Measurements from ENCODE around the gene ST6GALNAC3.

ST6GALNAC3 gene

DNA sequence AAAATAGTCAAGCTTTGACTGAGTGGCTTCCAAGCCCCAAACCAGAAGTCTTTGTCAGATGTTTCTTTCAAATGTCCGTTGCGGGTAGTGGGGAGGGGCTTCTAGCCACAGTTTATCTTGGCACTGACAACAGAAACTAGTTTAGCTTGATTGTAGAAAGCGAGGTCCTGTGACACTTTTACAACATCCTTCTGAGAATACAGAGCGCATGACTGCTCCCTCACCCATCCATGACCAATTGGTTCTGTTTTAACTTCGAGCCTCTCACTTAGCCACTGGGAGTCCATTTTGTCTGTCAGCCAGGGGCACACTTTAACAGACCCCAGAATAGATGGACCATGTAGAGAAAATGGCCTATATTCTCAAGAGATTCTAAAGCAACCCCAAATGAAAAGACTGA, 593.5 kb downstream of the ST6GALNAC3 start:
- no peak for DNase-seq

DNA sequence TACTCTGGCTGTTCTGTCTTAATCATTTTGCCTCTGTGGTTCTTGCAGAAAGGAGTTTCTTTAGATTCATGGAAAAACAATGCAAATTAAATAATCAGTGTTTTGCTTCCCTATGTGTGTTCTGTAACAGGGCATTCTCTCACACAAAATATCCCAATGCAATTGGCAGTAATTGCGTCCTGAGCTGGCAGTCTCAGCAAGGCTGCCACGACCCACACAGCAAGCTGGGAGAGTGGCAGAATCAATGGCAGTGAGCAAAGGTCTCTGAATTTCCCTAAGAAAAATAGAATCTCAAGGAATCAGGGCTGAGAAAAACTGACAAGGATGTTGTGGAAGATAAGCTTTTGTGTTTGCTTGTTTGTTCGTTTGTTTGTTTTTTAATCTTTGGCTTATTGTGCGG, 594.6 kb downstream of the ST6GALNAC3 start:
- no peak for DNase-seq

DNA sequence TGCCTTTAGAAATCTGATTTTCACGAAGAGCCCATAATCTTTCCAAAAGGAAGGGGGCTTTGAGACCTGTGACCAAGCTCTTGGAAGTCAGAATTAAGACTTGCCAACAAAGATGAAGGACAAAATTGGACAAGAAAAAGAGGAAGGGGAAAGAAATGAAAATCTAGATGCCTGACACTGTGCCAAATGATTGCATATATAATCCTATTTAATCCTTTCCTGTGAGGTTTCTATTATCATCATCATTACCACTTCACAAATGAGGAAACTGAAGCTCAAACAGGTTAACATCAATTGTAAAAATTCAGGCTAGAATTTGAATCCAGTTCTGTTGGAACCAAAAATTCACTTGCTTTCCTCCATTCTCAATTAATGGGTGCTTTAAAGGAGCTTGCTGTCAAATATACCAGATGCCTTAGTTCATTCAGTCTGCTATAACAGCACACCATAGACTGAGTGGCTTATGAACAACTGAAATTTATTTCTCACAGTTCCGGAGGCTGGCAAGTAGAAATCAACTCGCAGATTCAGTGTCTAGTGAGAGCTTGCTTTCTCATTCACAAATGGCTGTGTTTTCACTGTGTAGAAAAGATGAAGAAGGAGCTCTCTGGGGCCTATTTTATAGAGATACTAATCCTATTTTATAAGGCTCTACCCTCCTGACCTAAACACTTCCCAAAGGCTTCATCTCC, 595.2 kb downstream of the ST6GALNAC3 start:
- no peak for DNase-seq

DNA sequence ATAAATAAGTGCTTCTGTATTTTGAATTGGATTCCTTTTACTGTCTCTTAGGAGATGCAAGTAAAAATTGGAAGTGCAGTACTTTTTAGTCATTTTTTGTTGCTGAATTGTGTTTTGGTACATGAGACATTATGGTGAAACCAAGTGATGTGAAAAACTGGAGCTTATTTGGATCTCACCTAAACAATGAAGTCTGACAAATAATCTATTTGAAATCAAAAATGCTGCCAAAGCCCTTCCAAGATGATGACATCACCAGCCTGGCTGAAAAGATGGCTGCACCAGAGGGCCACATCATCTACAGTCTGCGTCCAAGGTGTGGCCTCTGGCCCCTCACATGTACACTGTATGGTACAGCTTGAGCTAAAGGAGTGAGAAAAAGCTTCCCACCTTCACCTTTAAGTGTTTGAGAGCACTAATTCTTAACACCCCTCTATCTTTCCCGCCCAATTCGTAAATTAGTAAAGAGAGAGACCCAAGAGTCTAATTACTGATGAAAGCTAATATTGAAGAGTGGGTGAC, 600.2 kb downstream of the ST6GALNAC3 start:
- no peak for DNase-seq

DNA sequence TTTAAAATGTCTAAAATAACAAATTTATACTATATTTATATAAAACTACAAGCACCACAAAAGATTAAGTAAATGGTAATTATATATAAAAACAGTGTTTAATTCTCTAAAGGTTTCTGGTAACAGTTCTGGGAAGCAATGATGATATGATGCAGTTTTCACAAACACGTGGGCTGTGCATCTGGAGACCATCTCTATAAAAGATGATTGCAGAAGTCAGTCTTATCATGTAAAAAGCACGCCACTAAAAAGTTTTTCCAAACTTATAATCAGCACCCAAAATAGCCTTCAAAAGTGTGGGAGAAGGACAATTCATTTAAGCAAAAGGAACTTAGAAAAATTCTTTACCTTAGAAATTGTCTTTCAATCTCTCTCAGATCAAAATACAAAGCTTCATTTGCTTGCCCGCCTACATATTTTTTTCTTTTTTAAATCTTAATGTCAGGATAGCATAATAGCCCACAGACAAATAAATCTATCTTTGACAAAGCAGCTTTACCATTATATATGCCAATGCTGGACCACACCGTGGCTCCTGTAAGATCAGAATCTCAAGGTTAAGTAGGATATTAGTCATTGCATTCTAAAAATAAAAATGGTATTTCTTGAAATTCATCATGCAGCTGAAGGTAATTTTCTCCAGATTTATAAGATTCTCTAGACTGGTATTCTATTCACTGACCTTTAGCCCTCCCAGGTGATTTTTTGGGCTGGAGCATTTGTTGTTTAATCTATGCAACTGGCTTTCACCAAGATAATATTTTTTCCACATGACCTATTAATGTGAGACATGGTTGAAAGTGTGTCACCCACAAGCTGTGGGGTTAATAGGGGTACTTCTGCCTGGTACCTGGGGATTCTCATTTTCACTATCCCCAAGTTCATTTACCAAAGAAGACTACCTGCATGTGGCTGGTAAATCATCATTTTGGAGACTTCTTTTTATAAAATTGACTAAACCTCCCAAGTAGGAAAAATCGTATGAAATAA, 603.2 kb downstream of the ST6GALNAC3 start:
- no peak for DNase-seq

DNA sequence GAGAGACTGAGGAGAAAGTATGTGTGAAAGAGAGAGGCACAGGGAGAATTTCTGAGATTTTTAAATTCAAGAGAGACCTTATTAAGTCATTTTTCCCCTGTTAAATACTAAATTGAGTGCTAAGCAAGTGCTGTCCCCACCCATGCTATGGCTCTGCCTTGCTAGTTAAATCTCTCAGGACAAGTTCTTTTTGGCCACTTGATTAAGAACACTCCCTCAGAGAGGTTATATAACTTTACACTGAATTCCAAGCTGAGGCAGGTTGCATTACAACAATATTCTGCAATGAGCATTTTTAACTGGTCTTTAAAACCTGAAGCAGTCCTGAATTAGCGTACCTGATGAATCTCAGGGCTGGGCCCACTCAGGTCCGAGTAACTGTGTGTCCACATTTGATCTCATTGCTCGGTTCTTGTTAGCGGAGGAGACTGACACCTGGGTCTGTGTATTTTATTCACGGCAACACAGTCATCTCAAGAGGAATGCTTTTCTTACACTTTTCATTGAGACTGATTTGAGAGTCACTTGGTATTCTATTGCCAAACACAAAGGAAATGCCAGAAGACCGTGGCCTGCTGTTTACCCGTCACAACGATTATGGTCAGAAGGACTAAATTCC, 605.1 kb downstream of the ST6GALNAC3 start:
- no peak for DNase-seq

DNA sequence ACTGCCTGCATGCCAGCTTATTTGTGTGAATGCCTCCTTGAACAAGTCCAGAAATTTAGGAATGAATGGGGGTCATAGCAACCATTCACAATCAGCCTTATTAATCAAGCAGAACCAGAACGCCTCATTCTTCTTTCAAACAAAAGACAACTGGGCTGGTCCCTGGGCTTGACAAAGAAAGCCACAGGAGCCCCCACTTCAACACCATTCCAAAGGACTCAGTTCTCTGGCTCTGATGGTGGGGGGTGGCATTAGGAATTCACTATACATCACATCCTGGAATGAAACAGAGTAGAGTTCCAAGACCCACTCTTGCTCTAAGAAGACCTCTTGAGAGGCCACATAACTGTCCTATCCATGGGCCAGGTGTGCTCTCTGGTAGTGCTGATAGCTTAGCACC, 606.1 kb downstream of the ST6GALNAC3 start:
- no peak for DNase-seq

DNA sequence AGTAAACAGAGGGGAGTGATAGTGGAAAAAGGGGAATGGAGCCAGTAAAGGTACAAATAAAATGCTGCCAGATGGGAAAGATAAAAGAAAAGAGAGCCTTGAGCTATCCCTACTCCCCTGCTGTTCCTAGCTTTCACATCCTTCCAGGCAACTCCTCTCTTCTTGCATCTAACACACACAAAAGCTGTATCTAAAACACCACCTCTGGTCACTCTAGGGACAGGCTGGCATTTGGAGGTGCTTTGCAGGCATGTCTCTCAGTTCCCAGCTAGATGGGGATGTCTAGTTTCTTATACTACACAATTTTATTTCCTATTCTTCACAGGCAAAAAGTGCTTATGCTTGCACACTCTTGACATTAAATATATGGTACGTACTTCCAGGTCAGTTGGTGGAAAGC, 607.6 kb downstream of the ST6GALNAC3 start:
- no peak for DNase-seq
